A549 treated with RU486 at 1 μM for 4 hours (cell line): ENCODE measurements around the gene SNTB2. TPM values are rescaled to one million over a fixed set of nuclear protein-coding genes. Genes with fewer than 3 reads are reported as not detected.

Source experiments
- total RNA-seq: library from RNA; stranded (reverse); fragments of 200-300 nt; extraction: Qiagen RNA extraction; gene quantifications from 5 replicates; pipeline ENCODE4 v1.2.3, GENCODE V29; 2022; ENCODE audit warnings: low read depth

Gene SNTB2
- total RNA-seq = 5.1 to 7.1 TPM (median 6.9 TPM) in 5 replicates

DNA sequence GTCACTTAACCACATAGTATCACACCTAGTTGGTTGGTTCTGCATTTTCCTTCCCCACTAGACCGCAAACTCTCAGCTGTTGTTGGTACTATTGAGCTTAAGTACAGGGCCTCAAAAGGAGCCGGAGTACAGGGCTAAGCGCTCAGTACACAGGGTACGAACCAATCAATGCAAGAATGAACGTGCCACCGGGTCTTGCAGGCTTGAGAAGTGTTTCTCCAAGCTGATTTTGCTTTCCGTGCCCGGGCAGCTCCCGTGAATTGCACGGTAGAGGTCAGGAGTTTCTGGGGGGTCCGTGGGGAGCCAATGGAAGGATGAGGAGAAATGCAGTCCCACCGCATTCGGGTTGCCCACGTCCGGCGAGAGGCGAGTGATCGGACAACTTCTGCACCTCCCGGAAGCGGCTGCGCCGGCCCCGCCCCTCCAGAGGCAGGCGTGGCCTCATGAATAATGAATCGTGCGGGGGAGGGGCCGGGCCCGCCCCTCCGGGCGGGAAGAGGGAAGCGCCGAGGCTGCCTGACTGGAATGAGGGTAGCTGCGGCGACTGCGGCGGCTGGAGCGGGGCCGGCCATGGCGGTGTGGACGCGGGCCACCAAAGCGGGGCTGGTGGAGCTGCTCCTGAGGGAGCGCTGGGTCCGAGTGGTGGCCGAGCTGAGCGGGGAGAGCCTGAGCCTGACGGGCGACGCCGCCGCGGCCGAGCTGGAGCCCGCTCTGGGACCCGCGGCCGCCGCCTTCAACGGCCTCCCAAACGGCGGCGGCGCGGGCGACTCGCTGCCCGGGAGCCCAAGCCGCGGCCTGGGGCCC, at the start of gene SNTB2:
SNTB2 (plus strand) TSS at position 523 of the 804 bp plus-strand sequence; CDS start at position 526, 3 bp downstream.

DNA sequence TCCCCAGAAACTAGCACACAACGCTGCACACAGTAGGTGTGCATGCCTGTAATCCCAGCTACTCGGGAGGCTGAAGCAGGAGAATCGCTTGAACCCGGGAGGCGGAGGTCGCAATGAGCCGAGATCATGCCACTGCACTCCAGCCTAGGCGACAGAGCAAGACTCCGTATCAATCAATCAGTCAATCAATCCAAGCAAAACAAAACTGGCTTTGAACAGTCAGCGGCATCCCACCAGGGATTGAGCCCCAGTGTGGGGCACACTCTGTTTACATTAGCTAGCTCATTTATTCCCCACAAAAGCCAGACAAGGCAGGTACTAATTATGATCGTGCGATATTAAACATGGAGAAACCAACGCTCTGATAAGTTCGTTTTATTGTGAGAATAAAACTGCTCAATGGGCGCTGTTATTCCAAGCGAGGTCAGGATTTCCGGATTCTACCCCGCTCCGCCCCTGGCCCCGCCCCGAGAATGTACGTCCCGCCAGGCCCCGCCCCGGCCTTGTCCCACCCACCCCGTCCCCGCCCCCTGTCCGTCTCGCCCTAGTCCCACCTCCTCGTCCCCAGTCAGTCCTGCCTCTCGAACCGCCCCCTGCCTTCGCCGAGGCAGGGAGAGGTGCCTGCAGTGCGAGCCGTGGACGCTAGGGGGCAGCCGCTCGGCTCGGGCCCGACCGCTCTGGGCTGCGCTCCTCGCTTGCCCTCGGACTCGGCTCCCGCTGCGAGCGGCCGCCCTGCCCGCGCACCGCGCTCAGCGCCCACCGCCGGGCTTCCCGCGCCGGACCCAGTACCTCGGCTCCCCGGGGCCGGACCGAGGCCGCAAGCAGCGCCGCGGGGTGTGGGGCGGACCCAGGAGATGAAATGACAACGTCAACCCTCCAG, 123.9 kb downstream of the SNTB2 start, which contains the start of gene VPS4A:
VPS4A (plus strand) TSS at position 698 of the 880 bp plus-strand sequence; CDS start at position 860, 162 bp downstream.

DNA sequence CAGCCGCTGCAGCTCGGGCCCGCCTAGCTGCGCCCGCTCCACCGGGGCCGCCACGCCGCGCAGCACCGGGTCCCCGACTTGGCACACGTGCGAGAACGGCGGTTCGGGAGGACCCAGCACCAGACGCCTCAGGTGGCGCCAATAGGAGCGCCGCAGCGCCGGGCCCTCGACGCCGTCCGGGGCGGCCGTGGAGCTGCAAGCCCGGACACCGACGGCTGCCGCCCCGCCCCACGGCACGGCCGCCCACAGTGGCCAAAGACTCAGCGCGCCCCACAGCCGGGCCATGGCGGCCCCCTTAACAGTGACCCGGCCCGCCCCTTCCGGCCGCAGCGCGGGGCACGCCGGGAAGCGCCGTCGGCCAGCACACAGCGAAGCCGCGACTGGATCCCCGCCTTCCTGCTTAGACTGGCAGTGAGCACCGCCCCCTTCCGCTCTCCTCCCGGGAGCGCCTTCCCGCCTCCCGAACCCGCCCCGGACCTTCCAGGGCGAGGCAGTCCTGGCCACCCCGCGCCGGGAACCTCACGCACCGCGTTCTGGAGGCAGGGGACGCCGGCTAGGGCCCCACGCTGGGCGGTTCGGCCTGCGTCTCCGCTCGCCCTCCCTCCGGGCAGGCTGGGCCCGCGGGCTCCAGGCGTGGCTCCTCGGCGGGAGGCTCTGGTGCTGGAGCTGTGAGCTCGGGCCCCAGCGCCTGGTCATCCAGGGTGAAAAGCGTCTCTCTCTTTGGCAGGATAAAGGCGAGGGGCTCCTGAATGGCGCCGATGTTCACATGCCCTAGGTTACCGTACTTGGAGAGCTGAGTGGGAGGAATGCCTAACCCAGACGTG, 143.5 kb downstream of the SNTB2 start, which contains the start of gene PDF:
PDF (minus strand) TSS at position 303 of the 824 bp plus-strand sequence; CDS start at position 285, 18 bp downstream.

DNA sequence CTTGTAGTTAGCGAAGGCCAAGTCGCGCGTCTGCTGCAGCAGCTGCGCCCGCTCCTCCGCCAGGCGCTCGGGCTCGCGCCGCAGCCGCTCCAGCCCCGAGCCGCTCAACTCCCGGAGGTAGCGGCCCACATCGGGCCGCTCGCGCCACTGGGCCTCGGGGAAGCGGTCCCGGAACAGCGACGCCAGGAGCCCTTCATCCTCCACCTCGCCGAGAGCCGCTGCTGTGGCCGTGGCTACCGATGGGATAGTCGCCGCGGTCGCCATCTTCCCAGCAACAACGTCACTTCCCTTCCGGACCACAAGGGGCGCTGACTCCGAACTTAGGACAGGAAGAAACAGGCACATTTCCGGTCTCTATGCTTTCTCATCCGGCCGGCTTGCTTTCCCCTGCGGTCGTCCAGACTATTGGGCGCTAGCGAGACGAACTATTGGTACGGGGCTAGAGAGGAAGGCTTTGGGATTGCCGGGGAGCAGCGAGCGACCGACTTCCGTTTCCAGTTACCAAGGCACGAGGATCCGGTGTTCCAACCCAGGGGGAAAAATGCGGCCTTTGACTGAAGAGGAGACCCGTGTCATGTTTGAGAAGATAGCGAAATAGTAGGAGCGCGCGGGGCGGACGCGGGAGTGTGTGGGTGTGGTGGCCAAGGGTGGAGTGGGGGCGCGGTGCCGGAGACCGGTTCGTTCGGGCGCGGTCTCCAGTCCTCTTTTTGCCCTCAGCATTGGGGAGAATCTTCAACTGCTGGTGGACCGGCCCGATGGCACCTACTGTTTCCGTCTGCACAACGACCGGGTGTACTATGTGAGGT, 152.5 kb downstream of the SNTB2 start, which contains the start of the genes COG8 and NIP7:
COG8 (minus strand) TSS at position 276 of the 806 bp plus-strand sequence; CDS start at position 264, 12 bp downstream.
NIP7 (plus strand) TSS at position 484 of the 806 bp plus-strand sequence; CDS start at position 542, 58 bp downstream.

DNA sequence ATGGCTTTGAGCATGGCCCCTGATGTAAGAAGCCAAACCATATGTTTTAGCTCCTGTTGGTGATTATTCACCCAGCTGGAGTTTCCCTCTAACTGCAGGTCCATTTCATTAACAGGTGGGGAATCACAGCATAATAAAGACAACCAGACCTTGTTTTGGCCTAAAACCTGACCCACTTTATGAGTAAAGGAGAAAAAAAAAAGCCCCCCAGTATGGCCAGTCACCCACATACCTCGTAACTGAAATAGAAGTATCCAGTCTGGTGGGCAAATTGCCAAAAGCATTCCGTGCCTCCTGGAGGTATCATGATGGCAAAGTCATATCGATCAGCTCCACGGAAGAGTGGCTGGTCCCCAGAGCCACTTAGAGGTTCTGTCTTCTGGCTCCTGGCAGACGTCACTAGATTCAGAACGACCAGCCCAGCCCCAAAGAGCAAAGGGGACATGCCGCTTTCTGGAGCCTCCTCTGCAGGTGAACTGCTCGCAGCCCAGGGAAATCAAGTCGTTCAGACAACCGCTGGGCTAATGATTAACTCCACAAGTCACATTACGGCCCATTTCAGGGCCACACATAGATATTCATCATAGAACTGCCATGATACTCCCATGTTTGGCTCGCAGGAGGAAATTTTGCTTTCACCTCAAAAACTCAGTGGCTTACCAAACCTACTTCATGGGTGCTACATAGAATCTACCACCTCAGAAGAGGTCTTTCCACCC, 164.5 kb downstream of the SNTB2 start, which contains the start of gene TMED6:
TMED6 (minus strand) TSS at position 478 of the 719 bp plus-strand sequence; CDS start at position 445, 33 bp downstream.

Other genes with a start within 250 kb of the SNTB2 start
- gene HAS3, start 81.5 kb upstream of the SNTB2 start, total RNA-seq = 38.9 to 59.6 TPM (median 52.0 TPM) in 5 replicates
- 106 to 134 TPM (median 125 TPM) in 5 replicates for gene CHTF8, start 54.6 kb upstream of the SNTB2 start, total RNA-seq
- gene UTP4, start 54.5 kb upstream of the SNTB2 start, total RNA-seq = 85.6 to 97.9 TPM (median 88.6 TPM) in 5 replicates
- 30.4 to 33.1 TPM (median 30.6 TPM) in 5 replicates for gene VPS4A, start 124.2 kb downstream of the SNTB2 start, total RNA-seq
- 22.7 to 49.0 TPM (median 40.1 TPM) in 5 replicates for gene PDF, start 143.4 kb downstream of the SNTB2 start, total RNA-seq
- gene COG8, start 152.4 kb downstream of the SNTB2 start, total RNA-seq = 19.8 to 27.3 TPM (median 25.6 TPM) in 5 replicates
- gene NIP7, start 152.6 kb downstream of the SNTB2 start, total RNA-seq = 50.6 to 76.3 TPM (median 58.4 TPM) in 5 replicates
- gene TMED6, start 164.6 kb downstream of the SNTB2 start, total RNA-seq = not detected in 5 replicates
- 20.3 to 28.6 TPM (median 22.7 TPM) in 5 replicates for gene TERF2, start 198.8 kb downstream of the SNTB2 start, total RNA-seq
- 195 to 237 TPM (median 215 TPM) in 5 replicates for gene CYB5B, start 237.5 kb downstream of the SNTB2 start, total RNA-seq